ENCODE results near the gene IRAK3.

- TF ChIP-seq CTCF (IDR thresholded peaks at IDR 0.05) (no peak), POLR2A (IDR thresholded peaks at IDR 0.05) (no peak)
Measured at GRCh38 chr12:66239295-66239694, 50.3 kb downstream of the IRAK3 start.

Data from ovary (tissue), 3 donors.